ENCODE measurements around the gene MAPK14.
"Not testable (repeated sequence)": the region's sequence is repeated elsewhere in the genome, so short reads cannot be mapped to it uniquely, and the experiment has no call there.

Gene MAPK14
- long read RNA-seq, full-length matches to known transcripts, result 6 of 15 reads
- long read RNA-seq, partial matches to known transcripts, result 2 of 15 reads
- long read RNA-seq, other reads (novel, unspliced or antisense), result 7 of 15 reads

DNA sequence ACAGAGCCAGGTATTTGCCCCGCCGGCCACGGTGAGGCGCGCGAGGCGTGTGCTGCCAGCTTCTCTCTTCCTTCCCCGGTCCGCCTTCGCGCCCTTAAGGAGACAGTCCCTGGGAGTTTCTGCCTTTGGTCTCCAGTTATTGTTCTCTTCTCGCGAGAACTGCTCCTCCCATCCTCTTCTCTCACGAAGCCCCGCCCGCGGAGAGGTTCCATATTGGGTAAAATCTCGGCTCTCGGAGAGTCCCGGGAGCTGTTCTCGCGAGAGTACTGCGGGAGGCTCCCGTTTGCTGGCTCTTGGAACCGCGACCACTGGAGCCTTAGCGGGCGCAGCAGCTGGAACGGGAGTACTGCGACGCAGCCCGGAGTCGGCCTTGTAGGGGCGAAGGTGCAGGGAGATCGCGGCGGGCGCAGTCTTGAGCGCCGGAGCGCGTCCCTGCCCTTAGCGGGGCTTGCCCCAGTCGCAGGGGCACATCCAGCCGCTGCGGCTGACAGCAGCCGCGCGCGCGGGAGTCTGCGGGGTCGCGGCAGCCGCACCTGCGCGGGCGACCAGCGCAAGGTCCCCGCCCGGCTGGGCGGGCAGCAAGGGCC lies at the start of gene MAPK14:
Gene MAPK14, plus strand, starts transcription at position 308 of the 587 bp plus-strand sequence. CDS start 350 bp downstream, outside the sequence.
- Histone ChIP-seq H3K4me3 (replicated peaks; ENCODE audit: insufficient read depth, low read length) (peak within 1 kb of the TSS; percentile 95), H3K27me3 (ENCODE audit: insufficient read depth, poor library complexity, severe bottlenecking) (no peaks in the 10 kb centered on the region), H3K27ac (replicated peaks) (peak within 1 kb of the TSS; percentile 94)
- peak; percentile 87; the same call in 1 of the 2 replicates for TF ChIP-seq POLR2AphosphoS5 (IDR thresholded peaks at IDR 0.05; ENCODE audit: low read depth)
- TF ChIP-seq SPI1 (IDR thresholded peaks at IDR 0.05; ENCODE audit: borderline replicate concordance, low read depth), result 0 out of 2 replicates have a peak, but pooled peaks have one; percentile 1
- no peak for TF ChIP-seq GABPA (IDR thresholded peaks at IDR 0.05; ENCODE audit: low read depth)
- TF ChIP-seq, protein P1, sequence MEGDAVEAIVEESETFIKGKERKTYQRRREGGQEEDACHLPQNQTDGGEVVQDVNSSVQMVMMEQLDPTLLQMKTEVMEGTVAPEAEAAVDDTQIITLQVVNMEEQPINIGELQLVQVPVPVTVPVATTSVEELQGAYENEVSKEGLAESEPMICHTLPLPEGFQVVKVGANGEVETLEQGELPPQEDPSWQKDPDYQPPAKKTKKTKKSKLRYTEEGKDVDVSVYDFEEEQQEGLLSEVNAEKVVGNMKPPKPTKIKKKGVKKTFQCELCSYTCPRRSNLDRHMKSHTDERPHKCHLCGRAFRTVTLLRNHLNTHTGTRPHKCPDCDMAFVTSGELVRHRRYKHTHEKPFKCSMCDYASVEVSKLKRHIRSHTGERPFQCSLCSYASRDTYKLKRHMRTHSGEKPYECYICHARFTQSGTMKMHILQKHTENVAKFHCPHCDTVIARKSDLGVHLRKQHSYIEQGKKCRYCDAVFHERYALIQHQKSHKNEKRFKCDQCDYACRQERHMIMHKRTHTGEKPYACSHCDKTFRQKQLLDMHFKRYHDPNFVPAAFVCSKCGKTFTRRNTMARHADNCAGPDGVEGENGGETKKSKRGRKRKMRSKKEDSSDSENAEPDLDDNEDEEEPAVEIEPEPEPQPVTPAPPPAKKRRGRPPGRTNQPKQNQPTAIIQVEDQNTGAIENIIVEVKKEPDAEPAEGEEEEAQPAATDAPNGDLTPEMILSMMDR (IDR thresholded peaks at IDR 0.05; ENCODE audit: insufficient read depth, low read length), result peak; percentile 90
- TF ChIP-seq, protein P2, sequence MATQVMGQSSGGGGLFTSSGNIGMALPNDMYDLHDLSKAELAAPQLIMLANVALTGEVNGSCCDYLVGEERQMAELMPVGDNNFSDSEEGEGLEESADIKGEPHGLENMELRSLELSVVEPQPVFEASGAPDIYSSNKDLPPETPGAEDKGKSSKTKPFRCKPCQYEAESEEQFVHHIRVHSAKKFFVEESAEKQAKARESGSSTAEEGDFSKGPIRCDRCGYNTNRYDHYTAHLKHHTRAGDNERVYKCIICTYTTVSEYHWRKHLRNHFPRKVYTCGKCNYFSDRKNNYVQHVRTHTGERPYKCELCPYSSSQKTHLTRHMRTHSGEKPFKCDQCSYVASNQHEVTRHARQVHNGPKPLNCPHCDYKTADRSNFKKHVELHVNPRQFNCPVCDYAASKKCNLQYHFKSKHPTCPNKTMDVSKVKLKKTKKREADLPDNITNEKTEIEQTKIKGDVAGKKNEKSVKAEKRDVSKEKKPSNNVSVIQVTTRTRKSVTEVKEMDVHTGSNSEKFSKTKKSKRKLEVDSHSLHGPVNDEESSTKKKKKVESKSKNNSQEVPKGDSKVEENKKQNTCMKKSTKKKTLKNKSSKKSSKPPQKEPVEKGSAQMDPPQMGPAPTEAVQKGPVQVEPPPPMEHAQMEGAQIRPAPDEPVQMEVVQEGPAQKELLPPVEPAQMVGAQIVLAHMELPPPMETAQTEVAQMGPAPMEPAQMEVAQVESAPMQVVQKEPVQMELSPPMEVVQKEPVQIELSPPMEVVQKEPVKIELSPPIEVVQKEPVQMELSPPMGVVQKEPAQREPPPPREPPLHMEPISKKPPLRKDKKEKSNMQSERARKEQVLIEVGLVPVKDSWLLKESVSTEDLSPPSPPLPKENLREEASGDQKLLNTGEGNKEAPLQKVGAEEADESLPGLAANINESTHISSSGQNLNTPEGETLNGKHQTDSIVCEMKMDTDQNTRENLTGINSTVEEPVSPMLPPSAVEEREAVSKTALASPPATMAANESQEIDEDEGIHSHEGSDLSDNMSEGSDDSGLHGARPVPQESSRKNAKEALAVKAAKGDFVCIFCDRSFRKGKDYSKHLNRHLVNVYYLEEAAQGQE (IDR thresholded peaks at IDR 0.05; ENCODE audit: insufficient replicate concordance, low read depth), result peak; percentile 62
- DNase-seq (ENCODE audit: low read depth in 1 of 2, low spot score in 1 of 2), result peak; percentile 100

GRCh38 chr6:35980126-35980525 lies 47.5 kb upstream of the MAPK14 start:
- H3K4me3 ChIP-seq (replicated peaks; ENCODE audit: insufficient read depth, low read length); H3K27ac ChIP-seq (replicated peaks); H3K27me3 ChIP-seq (ENCODE audit: insufficient read depth, poor library complexity, severe bottlenecking); DNase-seq (ENCODE audit: low read depth in 1 of 2, low spot score in 1 of 2): not testable (repeated sequence)

- TF ChIP-seq, protein P1 (IDR thresholded peaks at IDR 0.05; ENCODE audit: insufficient read depth, low read length), result no peak
- TF ChIP-seq, protein P2 (IDR thresholded peaks at IDR 0.05; ENCODE audit: insufficient replicate concordance, low read depth), result no peak
- TF ChIP-seq GABPA (IDR thresholded peaks at IDR 0.05; ENCODE audit: low read depth) (no peak), SPI1 (IDR thresholded peaks at IDR 0.05; ENCODE audit: borderline replicate concordance, low read depth) (no peak), POLR2AphosphoS5 (IDR thresholded peaks at IDR 0.05; ENCODE audit: low read depth) (no peak)
- H3K27ac ChIP-seq (replicated peaks), result no peak overlapping the region
- DNase-seq (ENCODE audit: low read depth in 1 of 2, low spot score in 1 of 2), result no peak
- no peak overlapping the region for H3K4me3 ChIP-seq (replicated peaks; ENCODE audit: insufficient read depth, low read length)
- H3K27me3 ChIP-seq (ENCODE audit: insufficient read depth, poor library complexity, severe bottlenecking), result no peaks in the 10 kb centered on the region
Measured at GRCh38 chr6:35980991-35981645, 46.5 kb upstream of the MAPK14 start.

- Histone ChIP-seq H3K27ac (replicated peaks) (no peak overlapping the region), H3K27me3 (ENCODE audit: insufficient read depth, poor library complexity, severe bottlenecking) (no peaks in the 10 kb centered on the region), H3K4me3 (replicated peaks; ENCODE audit: insufficient read depth, low read length) (no peak overlapping the region)
- TF ChIP-seq, protein P1 (IDR thresholded peaks at IDR 0.05; ENCODE audit: insufficient read depth, low read length), result no peak
- TF ChIP-seq GABPA (IDR thresholded peaks at IDR 0.05; ENCODE audit: low read depth) (no peak), POLR2AphosphoS5 (IDR thresholded peaks at IDR 0.05; ENCODE audit: low read depth) (no peak), SPI1 (IDR thresholded peaks at IDR 0.05; ENCODE audit: borderline replicate concordance, low read depth) (no peak)
- TF ChIP-seq, protein P2 (IDR thresholded peaks at IDR 0.05; ENCODE audit: insufficient replicate concordance, low read depth), result no peak
- DNase-seq (ENCODE audit: low read depth in 1 of 2, low spot score in 1 of 2), result no peak
Measured at GRCh38 chr6:35984701-35985100, 42.9 kb upstream of the MAPK14 start.

DNA sequence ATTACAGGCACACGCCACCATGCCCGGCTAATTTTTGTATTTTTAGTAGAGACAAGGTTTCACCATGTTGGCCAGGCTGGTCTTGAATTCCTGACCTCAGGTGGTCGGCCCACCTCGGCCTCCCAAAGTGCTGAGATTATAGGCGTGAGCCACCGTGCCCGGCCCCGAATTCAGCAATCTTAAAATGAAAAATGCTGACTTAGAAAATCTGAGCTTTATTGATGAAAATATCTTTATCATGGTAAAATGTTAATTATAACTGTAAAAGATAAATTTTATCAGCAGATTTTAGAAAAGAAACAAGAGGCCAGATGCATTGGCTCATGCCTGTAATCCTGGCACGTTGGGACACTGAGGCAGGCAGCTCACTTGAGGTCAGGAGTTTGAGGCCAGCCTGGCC lies 39.6 kb upstream of the MAPK14 start:
- H3K27me3 ChIP-seq (ENCODE audit: insufficient read depth, poor library complexity, severe bottlenecking); H3K4me3 ChIP-seq (replicated peaks; ENCODE audit: insufficient read depth, low read length); DNase-seq (ENCODE audit: low read depth in 1 of 2, low spot score in 1 of 2); H3K27ac ChIP-seq (replicated peaks): not testable (repeated sequence)
